Ammon's horn (tissue), 1 donor: ENCODE measurements around the gene SLC1A3.
"Not testable (repeated sequence)": the region's sequence is repeated elsewhere in the genome, so short reads cannot be mapped to it uniquely, and the experiment has no call there.

ENCODE experiments used
- DNase-seq: peaks from one replicate; pipeline ENCODE4 v3.0.0-alpha.2; 2016; ENCODE audit warnings: low spot score

SLC1A3 gene

GRCh38 chr5:36606428-36607113 is at the start of gene SLC1A3:
Gene SLC1A3 (plus strand): TSS chr5:36606606. CDS start chr5:36608424, 1,818 bp downstream.
- peak; percentile 88 for DNase-seq

DNA sequence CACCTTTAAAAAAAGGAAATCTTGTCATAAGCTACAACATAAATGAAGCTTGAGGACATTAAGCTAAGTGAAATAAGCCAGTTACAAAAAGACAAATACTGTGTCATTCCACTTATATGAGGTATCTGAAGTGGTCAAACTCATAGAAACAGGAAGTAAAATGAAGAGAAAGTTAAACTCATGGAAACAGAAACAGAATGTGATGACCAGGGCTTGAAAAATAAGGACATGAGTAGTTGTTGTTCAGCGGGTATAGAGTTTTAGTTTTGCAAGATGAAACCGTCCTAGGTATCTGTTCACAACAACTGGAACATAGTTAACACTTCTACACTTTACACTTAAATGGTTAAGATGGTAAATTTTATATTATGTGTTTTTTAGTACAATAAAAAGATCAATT is 47.8 kb upstream of the SLC1A3 start:
- no peak for DNase-seq

DNA sequence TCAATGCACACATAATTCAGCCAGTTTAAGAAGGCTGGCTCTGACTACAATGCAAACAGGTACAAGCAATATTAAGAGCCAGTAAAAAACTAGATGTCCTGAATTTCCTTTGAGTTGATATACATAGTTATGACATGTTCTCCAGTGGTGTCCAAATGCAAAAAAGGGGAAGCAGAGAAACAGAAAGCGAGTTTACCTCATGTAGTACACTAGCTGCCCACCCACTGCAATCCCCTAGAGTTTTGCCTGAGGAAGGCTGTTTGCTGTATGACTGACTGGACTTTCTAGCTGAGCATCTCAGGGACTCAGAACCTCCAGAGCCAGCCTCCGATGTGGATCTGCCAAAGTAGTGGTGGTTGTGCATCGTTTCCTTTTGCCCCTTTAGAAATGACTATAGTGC is 44.8 kb upstream of the SLC1A3 start:
- DNase-seq: no peak

DNA sequence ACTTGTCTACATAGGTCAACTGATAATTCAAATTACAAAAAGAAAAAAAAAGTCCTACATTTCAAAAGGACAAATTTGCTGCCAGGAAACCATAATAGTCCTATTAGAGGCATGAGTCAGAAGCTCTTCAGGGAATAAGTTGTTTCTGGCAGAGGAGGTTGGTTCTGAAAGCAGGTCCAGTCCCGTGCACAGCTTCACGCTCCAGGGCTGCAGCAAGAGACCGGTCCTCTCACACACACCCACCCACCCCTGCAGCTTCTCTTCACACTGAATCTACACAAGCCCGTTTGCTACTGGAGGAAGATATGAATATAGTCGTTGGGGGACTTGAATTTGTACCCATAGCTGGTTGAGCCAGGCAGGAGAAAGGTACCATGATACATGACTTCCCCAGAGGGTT is 36.9 kb upstream of the SLC1A3 start:
- no peak for DNase-seq

- no peak for DNase-seq
These were observed 35.9 kb upstream of the SLC1A3 start for GRCh38 chr5:36570301-36571095.

GRCh38 chr5:36571401-36572042 is 34.9 kb upstream of the SLC1A3 start:
- no peak for DNase-seq

GRCh38 chr5:36573438-36573837 is 33.0 kb upstream of the SLC1A3 start:
- DNase-seq: no peak

DNA sequence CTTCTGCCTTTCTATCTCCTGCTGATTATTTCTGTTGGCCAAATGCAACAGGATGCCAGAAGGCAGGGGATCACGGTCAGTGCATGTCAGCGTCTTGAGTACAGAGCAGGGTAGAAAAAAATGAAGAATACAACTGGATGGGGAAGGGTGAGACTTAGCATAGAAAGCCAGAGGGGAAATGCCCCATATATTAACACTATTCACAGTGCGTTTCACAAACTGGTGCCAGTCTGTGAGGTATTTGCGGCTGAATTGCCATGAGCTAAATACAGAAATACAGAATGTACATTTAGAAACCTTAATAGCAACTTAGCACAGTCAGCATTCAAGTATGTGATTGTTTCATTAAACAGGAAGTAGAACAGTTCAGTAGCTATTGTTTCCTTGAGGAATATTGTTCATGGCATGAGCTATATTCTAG is 31.0 kb upstream of the SLC1A3 start:
- no peak for DNase-seq

GRCh38 chr5:36576721-36577120 is 29.7 kb upstream of the SLC1A3 start:
- DNase-seq: no peak

DNA sequence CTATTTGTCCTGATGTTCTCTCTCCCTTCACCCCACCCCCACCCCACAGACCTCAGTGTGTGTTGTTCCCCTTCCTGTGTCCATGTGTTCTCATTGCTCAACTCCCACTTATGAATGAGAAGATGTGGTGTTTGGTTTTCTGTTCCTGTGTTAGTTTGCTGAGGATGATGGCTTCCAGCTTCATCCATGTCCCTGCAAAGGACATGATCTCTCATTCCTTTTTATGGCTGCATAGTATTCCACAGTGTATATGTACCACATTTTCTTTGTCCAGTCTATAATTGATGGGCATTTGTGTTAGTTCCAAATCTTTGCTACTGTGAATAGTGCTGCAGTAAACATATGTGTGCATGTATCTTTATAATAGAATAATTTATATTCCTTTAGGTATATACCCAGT is 26.5 kb upstream of the SLC1A3 start:
- not testable (repeated sequence) for DNase-seq

DNA sequence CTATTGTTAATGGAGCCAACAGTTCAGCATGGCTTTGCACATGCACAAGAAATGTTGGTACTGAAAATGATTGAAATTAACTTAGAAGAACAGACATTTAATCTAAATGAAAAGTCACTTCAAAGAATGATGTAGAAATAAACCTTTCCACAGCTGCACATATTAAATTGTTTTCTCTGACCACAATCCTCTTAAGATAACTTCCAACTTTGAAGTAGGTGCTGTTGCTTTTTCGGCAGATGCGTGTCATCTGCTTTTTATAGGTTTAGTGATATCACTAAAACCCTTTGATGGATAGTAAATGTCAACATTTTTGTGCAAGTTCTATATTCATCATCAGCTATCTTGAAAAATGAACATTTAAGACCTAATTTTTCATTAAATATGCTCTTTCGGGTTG is 25.3 kb upstream of the SLC1A3 start:
- no peak for DNase-seq

GRCh38 chr5:36584009-36584875 is 22.2 kb upstream of the SLC1A3 start:
- DNase-seq: no peak

DNA sequence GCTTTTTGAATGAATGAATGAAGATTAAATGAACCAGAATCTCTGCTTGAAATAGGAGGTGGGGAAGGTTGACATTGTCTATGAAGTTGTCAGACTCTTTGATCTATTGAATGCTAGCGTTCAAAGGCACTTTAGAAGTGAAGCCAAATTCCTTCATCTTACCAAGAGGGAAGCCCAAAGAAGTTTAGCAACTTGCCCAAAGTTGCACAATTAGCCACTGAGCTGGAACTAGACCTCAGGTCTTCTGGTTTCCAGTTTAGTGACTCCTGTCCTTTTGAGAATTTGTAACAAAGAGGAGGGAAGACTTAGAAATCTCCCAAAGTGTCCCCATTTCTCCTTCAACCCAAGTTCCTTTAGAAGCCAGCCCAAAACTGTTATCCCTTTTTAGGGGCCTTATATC is 20.7 kb upstream of the SLC1A3 start:
- no peak for DNase-seq

DNA sequence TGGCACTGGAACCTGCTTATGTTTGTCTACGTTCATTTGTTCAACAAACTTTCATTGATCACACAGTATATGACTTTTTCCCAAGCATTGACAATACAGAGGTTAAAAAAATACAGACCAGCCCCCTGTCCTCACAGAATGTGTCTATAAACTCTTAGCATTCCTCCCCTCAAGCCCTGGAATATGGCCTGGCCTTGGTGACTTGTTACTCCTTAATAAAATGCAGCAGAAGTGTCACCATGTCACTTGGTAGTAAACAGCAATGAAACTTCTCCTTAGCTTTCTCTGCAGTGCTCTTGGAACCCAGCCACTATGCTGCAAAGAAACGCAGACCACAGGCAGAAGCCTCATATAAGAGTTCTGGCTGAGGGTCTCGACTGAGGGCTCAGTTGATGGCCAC is 19.1 kb upstream of the SLC1A3 start:
- DNase-seq: no peak

DNA sequence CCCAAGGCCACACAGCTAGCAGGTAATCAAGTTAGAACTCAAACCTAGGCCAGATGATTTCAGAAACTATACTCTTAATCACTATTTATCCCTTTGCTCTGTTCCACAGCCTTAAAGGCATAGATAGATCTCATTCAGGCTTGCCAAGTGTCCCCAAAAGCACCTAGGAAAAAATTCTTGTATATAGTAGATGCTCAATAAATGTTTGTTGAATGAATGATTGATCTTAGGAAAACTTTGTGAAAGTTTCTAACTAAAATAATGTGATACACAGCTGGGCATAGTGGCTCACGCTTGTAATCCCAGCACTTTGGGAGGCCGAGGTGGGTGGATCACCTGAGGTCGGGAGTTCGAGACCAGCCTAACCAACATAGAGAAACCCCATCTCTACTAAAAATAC is 16.7 kb upstream of the SLC1A3 start:
- DNase-seq: not testable (repeated sequence)

- DNase-seq: no peak
These were observed 15.7 kb upstream of the SLC1A3 start for GRCh38 chr5:36590513-36591286.

GRCh38 chr5:36593867-36594266 is 12.5 kb upstream of the SLC1A3 start:
- no peak for DNase-seq

DNA sequence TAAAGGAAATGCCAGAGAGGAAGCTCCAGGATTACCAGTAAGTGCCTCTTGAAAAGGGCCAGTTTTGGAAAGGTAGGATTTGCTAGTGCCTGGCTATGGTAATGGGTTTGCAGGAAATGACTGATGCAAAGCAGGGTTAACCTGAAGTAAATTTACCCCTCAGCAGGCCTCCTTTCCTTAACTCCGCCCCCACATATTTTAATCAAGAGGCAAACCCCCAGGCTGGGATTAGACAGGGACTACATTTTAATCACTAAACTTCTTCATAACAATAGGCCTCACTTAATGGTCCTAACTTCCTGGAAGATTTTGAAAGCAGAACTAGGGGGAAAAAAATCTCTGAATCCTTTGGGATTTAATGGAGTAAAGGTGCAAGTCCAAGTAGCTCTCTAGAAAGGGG is 10.2 kb upstream of the SLC1A3 start:
- no peak for DNase-seq

DNA sequence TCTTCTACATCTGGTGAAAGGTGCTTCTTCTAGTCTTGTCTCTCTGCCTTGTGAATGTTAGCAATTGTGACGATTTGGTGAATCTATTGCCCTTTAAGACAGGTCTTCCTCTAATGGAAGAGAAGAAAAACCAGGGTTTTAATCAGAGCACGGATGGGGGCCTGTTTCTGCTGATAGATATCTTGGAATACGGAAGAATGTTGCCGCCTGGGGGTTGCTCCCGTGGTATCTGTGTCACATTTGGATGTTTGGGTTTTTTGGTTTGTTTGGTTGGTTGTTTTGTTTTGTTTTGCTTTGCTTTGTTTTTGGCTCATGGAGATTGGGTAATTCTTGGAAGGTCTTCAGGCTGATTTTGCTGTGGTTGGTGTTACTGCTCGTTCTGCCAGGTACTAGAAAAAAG is 9.7 kb upstream of the SLC1A3 start:
- no peak for DNase-seq

- no peak for DNase-seq
These were observed 8.4 kb upstream of the SLC1A3 start for GRCh38 chr5:36598045-36598444.
